ENCODE data around the gene EID3. TPM values are rescaled to one million over a fixed set of nuclear protein-coding genes. Genes with fewer than 3 reads are reported as not detected.
"Not testable (repeated sequence)": the region's sequence is repeated elsewhere in the genome, so short reads cannot be mapped to it uniquely, and the experiment has no call there.

EID3 gene
- total RNA-seq, 3 donors from 2014 or later (not counting 1 experiment from before 2014, with no cell fraction given) = 10.4 to 13.0 (median 12.7) TPM

- Mint-ChIP-seq H3K36me3 (peaks cover 17% of the 10 kb centered on the region), H3K4me1 (no peaks in the 10 kb centered on the region), H3K27me3 (ENCODE audit: low read depth in 2 of 2) (no peaks in the 10 kb centered on the region), H3K27ac (no peak overlapping the region), H3K4me3 (no peak overlapping the region), H3K9me3 (no peaks in the 10 kb centered on the region)
- TF ChIP-seq, protein P1, sequence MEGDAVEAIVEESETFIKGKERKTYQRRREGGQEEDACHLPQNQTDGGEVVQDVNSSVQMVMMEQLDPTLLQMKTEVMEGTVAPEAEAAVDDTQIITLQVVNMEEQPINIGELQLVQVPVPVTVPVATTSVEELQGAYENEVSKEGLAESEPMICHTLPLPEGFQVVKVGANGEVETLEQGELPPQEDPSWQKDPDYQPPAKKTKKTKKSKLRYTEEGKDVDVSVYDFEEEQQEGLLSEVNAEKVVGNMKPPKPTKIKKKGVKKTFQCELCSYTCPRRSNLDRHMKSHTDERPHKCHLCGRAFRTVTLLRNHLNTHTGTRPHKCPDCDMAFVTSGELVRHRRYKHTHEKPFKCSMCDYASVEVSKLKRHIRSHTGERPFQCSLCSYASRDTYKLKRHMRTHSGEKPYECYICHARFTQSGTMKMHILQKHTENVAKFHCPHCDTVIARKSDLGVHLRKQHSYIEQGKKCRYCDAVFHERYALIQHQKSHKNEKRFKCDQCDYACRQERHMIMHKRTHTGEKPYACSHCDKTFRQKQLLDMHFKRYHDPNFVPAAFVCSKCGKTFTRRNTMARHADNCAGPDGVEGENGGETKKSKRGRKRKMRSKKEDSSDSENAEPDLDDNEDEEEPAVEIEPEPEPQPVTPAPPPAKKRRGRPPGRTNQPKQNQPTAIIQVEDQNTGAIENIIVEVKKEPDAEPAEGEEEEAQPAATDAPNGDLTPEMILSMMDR (IDR thresholded peaks at IDR 0.05) = no peak
- DNase-seq (no peak), ATAC-seq (no peak)
- no peaks in the 10 kb centered on the region for H3K27me3 ChIP-seq (ENCODE audit: control insufficient read depth, insufficient read depth, low read length)
- intact Hi-C loops (cut with micrococcal nuclease) = no loop called here
- no peaks in the 10 kb centered on the region for H3K9me3 ChIP-seq (ENCODE audit: control insufficient read depth, insufficient read depth, low read length)
- no peaks in the 10 kb centered on the region for H3K4me1 ChIP-seq (ENCODE audit: control insufficient read depth, insufficient read depth, low read length)
- WGBS (ENCODE audit: insufficient coverage) = 96% methylated on average over 1 of the region's 1 CpG
- H3K27ac ChIP-seq (ENCODE audit: low read length) = no peak overlapping the region
- peaks cover 58% of the 10 kb centered on the region for H3K36me3 ChIP-seq (ENCODE audit: control insufficient read depth, insufficient read depth, low read length)
- no peak overlapping the region for H3K4me3 ChIP-seq (ENCODE audit: low read length)
These were observed 20.4 kb downstream of the EID3 start for GRCh38 chr12:104323899-104324298.

DNA sequence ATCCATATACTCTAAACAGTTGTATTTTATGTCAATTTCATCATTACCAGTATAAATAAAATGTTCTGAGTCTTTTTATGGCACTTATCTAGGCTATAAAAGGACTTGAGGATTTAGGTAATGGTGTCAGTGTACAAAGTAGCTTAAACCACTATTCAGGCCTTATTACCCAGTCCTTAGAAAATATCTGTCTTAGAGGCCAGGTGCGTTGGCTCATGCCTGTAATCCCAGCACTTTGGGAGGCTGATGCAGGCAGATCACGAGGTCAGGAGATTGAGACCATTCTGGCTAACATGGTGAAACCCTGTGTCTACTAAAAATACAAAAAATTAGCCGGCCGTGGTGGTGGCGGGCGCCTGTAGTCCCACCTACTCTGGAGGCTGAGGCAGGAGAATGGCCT is 24.7 kb downstream of the EID3 start:
- H3K9me3 ChIP-seq (ENCODE audit: control insufficient read depth, insufficient read depth, low read length); DNase-seq; H3K36me3 Mint-ChIP-seq; intact Hi-C loops (cut with micrococcal nuclease); H3K9me3 Mint-ChIP-seq; H3K4me3 ChIP-seq (ENCODE audit: low read length); H3K27ac Mint-ChIP-seq; H3K27me3 Mint-ChIP-seq (ENCODE audit: low read depth in 2 of 2); H3K27me3 ChIP-seq (ENCODE audit: control insufficient read depth, insufficient read depth, low read length); H3K27ac ChIP-seq (ENCODE audit: low read length); H3K4me1 ChIP-seq (ENCODE audit: control insufficient read depth, insufficient read depth, low read length); H3K4me1 Mint-ChIP-seq; H3K4me3 Mint-ChIP-seq; ATAC-seq: not testable (repeated sequence)
- WGBS (ENCODE audit: insufficient coverage) = 99% methylated on average over 6 of the region's 6 CpGs
- peaks cover 44% of the 10 kb centered on the region for H3K36me3 ChIP-seq (ENCODE audit: control insufficient read depth, insufficient read depth, low read length)

- Mint-ChIP-seq H3K27ac (no peak overlapping the region), H3K4me1 (no peaks in the 10 kb centered on the region), H3K9me3 (no peaks in the 10 kb centered on the region), H3K4me3 (no peak overlapping the region), H3K36me3 (peaks cover 5% of the 10 kb centered on the region), H3K27me3 (ENCODE audit: low read depth in 2 of 2) (no peaks in the 10 kb centered on the region)
- H3K9me3 ChIP-seq (ENCODE audit: control insufficient read depth, insufficient read depth, low read length) = no peaks in the 10 kb centered on the region
- H3K4me3 ChIP-seq (ENCODE audit: low read length) = no peak overlapping the region
- peaks cover 47% of the 10 kb centered on the region for H3K36me3 ChIP-seq (ENCODE audit: control insufficient read depth, insufficient read depth, low read length)
- WGBS (ENCODE audit: insufficient coverage) = no CpG with 5 or more reads among the region's 1 CpG
- H3K27ac ChIP-seq (ENCODE audit: low read length) = no peak overlapping the region
- H3K27me3 ChIP-seq (ENCODE audit: control insufficient read depth, insufficient read depth, low read length) = no peaks in the 10 kb centered on the region
- intact Hi-C loops (cut with micrococcal nuclease) = no loop called here
- TF ChIP-seq, protein P1 (IDR thresholded peaks at IDR 0.05) = no peak
- no peaks in the 10 kb centered on the region for H3K4me1 ChIP-seq (ENCODE audit: control insufficient read depth, insufficient read depth, low read length)
- ATAC-seq (no peak), DNase-seq (no peak)
These were observed 25.3 kb downstream of the EID3 start for GRCh38 chr12:104328790-104329189.

DNA sequence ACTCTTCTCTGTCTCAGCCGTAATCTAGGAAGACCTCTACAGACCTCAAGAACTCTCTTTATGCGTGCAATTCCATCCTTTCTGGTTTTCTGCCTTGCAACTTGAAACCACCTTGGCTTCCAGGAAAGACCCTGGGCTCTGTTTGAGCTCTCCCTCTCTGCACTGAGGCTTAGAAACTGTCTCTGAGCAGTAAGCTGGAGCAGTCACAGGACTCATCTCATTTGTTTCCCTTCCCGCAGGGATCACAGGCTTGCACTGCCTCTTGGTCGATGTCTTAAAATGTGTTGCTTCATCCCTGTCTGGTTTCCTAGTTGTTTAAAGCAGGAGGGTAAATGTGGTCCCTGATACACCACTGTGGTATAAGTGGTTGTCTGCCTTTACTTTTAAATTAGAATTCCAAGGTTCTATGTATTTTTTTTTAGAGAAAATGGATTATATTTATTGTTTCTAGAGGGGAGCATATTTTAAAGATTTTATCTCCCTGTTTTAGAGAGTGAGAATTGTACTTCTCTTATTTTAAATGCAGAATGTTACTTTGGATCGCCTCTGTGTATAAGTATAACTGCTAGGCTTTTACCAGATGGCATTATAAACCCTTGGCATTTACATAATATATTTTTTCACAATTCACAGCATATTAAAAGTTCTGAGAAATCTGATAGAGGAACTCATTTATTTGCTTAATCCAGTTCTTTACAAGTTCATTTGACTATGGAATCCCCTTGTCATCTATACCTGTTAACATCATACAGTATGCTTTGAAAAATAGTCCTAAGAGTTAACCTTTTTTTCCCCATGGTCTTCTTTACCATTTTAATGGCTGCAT is 26.4 kb downstream of the EID3 start:
- Histone ChIP-seq H3K36me3 (ENCODE audit: control insufficient read depth, insufficient read depth, low read length) (peaks cover 51% of the 10 kb centered on the region), H3K27me3 (ENCODE audit: control insufficient read depth, insufficient read depth, low read length) (no peaks in the 10 kb centered on the region), H3K4me3 (ENCODE audit: low read length) (no peak overlapping the region), H3K4me1 (ENCODE audit: control insufficient read depth, insufficient read depth, low read length) (no peaks in the 10 kb centered on the region), H3K9me3 (ENCODE audit: control insufficient read depth, insufficient read depth, low read length) (no peaks in the 10 kb centered on the region), H3K27ac (ENCODE audit: low read length) (no peak overlapping the region)
- Mint-ChIP-seq H3K4me1 (no peaks in the 10 kb centered on the region), H3K36me3 (peaks cover 2% of the 10 kb centered on the region), H3K4me3 (no peak overlapping the region), H3K27me3 (ENCODE audit: low read depth in 2 of 2) (no peaks in the 10 kb centered on the region), H3K9me3 (no peaks in the 10 kb centered on the region), H3K27ac (no peak overlapping the region)
- DNase-seq (no peak), ATAC-seq (no peak)
- intact Hi-C loops (cut with micrococcal nuclease) = no loop called here
- 96% methylated on average over 4 of the region's 5 CpGs for WGBS (ENCODE audit: insufficient coverage)
- TF ChIP-seq, protein P1 (IDR thresholded peaks at IDR 0.05) = no peak

All from natural killer cell (primary cell).